ENCODE data around the gene NKD1. TPM values are rescaled to one million over a fixed set of nuclear protein-coding genes. Genes with fewer than 3 reads are reported as not detected.

Gene NKD1
- total and polyA plus RNA-seq, 2 of the 8 experiments (the other 6 are each of a cell fraction or from before 2014, with no cell fraction given): 0.70 to 4.5 TPM

DNA sequence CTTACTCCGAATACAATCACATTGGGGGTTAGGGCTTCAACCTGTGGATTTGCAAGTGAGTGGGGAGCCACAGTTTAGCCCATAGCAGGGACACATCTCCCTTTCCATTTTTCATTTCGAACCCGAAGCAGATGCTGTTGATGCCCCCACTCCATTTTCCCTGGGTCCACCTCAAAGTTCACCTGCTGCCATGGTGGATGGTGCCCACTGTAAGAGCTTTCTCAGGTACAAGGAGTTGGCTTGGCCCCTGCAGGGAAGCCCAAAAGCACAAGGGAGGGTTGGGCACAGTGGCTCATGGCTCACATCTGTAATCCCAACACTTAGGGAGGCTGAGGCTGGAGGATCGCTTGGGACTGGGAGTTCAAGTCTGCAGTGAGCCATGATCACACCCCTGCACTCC is 81.1 kb downstream of the NKD1 start (continued):
- TF ChIP-seq MAFK (IDR thresholded peaks at IDR 0.05; ENCODE audit: low read depth, low read length): no peak

Measured in H1 (cell line).